ENCODE results near the gene AGT.

Gene AGT

GRCh38 chr1:230682882-230683610 lies 30.9 kb downstream of the AGT start:
- DNase-seq (ENCODE audit: extremely low read depth, low read depth): peak; percentile 38
- TF ChIP-seq CTCF (IDR thresholded peaks at IDR 0.05; ENCODE audit: low read depth, low read length): no peak

DNA sequence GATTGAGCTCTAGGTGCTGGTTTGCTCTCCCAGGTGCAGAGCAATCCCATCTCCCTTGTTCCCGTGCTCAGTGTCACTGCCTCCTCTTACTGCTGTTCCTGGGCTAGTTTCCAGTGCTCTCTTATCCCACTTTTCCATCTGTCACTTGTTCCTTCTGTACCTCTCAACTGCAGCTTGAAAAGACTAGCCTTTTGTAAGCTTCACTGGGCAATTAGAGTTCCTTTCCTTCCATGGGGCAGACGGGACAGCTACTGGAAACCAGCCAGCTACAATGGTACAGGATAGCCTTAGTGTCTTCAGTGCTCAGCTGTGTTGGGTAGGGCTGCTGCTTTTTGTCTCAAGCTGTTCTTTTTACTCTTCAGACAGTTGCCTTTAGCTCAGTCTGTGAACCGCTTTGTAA lies 31.6 kb downstream of the AGT start:
- TF ChIP-seq CTCF (IDR thresholded peaks at IDR 0.05; ENCODE audit: low read depth, low read length): no peak
- DNase-seq (ENCODE audit: extremely low read depth, low read depth): no peak

GRCh38 chr1:230681599-230681998 lies 32.3 kb downstream of the AGT start:
- peak; percentile 42 for DNase-seq (ENCODE audit: extremely low read depth, low read depth)

DNA sequence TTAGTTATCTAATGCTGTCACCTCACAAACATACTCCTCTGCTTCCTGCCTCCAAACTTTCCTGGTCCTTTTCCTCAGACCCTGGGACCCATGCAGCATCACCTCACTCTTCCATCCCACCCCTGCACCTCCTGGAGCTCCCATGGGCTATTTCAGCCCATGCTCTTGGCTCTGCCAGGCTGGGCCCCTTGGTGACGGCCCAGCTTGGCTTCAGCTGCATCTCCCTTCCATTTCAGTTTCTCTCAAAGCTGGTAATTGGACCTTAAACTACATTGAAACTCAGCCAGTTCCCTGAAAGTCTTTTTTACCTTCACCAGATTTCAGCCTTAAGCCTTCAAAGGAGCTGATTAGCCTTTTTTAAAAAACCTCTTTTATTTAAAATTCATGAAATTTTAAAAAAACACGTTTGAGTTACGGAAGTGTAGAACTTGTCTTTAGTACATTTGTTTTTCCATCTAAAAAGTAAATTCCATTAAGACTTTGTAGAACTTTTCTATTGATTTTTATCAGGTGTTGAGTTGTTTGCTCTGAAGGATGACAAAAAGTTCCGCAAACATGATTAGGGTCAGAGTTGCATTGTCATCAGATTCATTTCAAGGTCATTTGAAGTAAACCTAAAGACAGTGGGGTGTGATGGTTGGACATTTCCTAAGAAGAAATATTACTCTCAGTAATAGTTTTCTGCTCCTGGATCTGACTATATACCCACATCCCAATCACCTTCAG lies 33.5 kb downstream of the AGT start:
- TF ChIP-seq CTCF (IDR thresholded peaks at IDR 0.05; ENCODE audit: low read depth, low read length): no peak
- no peak for DNase-seq (ENCODE audit: extremely low read depth, low read depth)

More at GRCh38 chr1:230681599-230681998, 32.3 kb downstream of the AGT start:
- TF ChIP-seq CTCF (IDR thresholded peaks at IDR 0.05; ENCODE audit: low read depth, low read length): no peak

- DNase-seq (ENCODE audit: extremely low read depth, low read depth): no peak
Measured at GRCh38 chr1:230679825-230680224, 34.1 kb downstream of the AGT start.

GRCh38 chr1:230679192-230679591 lies 34.7 kb downstream of the AGT start:
- TF ChIP-seq CTCF (IDR thresholded peaks at IDR 0.05; ENCODE audit: low read depth, low read length): no peak
- no peak for DNase-seq (ENCODE audit: extremely low read depth, low read depth)

More at GRCh38 chr1:230679825-230680224, 34.1 kb downstream of the AGT start:
- no peak for TF ChIP-seq CTCF (IDR thresholded peaks at IDR 0.05; ENCODE audit: low read depth, low read length)

DNA sequence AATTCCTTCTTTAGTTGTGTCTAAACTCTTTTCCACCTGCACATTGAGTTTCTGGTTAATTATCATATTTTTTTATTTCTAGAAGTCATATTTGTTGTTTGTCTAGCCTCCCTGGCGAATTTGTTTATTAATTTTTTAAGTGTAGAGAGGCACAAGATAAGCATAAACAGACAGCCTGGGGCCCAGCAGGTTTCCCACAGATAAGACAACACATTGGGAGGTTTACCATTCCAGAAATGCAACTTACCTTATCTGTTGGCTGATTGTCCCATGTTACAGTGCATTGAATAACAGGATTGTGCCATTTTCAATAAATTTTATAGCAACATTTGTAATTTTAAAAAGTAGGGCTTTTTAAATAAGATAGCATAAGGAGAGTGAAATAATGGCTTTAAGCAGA lies 36.7 kb downstream of the AGT start:
- no peak for DNase-seq (ENCODE audit: extremely low read depth, low read depth)
- TF ChIP-seq CTCF (IDR thresholded peaks at IDR 0.05; ENCODE audit: low read depth, low read length): no peak

All from AG09319 (cell line).